ENCODE data around the gene CD44. TPM values are rescaled to one million over a fixed set of nuclear protein-coding genes. Genes with fewer than 3 reads are reported as not detected.

Gene CD44
- polyA plus RNA-seq, 1 donor from 2014 or later: 0.77 TPM

DNA sequence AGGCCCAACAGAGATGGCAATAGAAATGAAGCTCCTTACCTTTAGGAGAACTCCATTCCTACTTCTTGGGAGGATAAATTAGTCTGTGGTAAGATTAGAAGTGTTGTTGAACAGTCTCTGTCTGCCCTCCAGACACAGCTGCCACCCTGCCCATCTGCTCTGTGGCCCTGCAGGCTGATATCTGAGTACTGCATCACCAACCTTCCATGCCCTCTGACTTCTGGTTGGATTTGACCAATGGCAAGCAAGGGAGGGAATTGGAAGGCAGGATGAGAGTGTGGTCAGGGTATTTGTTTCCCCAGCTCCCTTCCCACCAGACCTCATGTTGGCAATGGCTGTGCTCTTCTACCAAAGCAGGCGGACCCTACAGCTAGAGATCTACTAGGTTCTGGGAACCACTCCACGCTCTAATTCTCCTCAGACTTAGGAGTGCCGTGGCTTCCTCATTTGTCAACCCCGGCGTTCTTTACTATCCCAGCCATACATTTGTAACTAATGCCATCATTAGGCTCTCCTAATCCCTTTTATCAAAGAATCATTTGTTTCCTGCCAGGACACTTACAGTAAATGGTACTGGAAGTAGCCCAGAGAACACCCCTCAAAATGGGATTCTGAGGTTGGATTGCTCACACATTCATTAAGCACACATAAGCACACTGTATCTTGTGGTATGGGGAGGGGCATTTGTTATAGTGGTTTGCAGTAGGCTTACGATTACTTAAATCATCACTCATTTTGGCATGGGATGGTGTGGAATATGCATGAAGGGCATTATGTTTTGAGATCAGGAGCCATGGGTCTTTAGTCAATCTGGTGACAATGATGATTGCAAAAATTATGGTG is 35.4 kb upstream of the CD44 start:
- Histone ChIP-seq H3K79me2 (replicated peaks; ENCODE audit: insufficient read depth, low read length) (no peaks in the 10 kb centered on the region), H3K9me2 (ENCODE audit: insufficient read depth, low read length) (no peaks in the 10 kb centered on the region), H3K4me2 (ENCODE audit: low read length) (no peak overlapping the region), H3K4me3 (ENCODE audit: low read length) (no peak overlapping the region), H3K27ac (ENCODE audit: low read length) (no peak overlapping the region), H3F3A (ENCODE audit: insufficient read depth, low read length, poor library complexity, severe bottlenecking) (no peaks in the 10 kb centered on the region), H3K9me3 (ENCODE audit: low read length) (no peaks in the 10 kb centered on the region), H3K27me3 (ENCODE audit: insufficient read depth, low read depth, low read length) (no peaks in the 10 kb centered on the region), H4K20me1 (ENCODE audit: insufficient read depth) (no peaks in the 10 kb centered on the region), H3K36me3 (ENCODE audit: insufficient read depth, low read length) (no peaks in the 10 kb centered on the region), H3K9ac (ENCODE audit: low read length) (no peak overlapping the region), H2AFZ (ENCODE audit: low read depth, low read length) (no peak overlapping the region)
- TF ChIP-seq MXI1 (conservative IDR thresholded peaks at IDR 0.05; ENCODE audit: poor library complexity, severe bottlenecking): no peak
- no peak for TF ChIP-seq TAF1 (IDR thresholded peaks at IDR 0.05; ENCODE audit: low read depth)
- no peak for TF ChIP-seq EZH2 (IDR thresholded peaks at IDR 0.05; ENCODE audit: borderline replicate concordance, insufficient read depth, low read length, poor library complexity, severe bottlenecking)
- TF ChIP-seq RAD21 (conservative IDR thresholded peaks at IDR 0.05): no peak
- TF ChIP-seq, protein P1, sequence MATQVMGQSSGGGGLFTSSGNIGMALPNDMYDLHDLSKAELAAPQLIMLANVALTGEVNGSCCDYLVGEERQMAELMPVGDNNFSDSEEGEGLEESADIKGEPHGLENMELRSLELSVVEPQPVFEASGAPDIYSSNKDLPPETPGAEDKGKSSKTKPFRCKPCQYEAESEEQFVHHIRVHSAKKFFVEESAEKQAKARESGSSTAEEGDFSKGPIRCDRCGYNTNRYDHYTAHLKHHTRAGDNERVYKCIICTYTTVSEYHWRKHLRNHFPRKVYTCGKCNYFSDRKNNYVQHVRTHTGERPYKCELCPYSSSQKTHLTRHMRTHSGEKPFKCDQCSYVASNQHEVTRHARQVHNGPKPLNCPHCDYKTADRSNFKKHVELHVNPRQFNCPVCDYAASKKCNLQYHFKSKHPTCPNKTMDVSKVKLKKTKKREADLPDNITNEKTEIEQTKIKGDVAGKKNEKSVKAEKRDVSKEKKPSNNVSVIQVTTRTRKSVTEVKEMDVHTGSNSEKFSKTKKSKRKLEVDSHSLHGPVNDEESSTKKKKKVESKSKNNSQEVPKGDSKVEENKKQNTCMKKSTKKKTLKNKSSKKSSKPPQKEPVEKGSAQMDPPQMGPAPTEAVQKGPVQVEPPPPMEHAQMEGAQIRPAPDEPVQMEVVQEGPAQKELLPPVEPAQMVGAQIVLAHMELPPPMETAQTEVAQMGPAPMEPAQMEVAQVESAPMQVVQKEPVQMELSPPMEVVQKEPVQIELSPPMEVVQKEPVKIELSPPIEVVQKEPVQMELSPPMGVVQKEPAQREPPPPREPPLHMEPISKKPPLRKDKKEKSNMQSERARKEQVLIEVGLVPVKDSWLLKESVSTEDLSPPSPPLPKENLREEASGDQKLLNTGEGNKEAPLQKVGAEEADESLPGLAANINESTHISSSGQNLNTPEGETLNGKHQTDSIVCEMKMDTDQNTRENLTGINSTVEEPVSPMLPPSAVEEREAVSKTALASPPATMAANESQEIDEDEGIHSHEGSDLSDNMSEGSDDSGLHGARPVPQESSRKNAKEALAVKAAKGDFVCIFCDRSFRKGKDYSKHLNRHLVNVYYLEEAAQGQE (IDR thresholded peaks at IDR 0.05; ENCODE audit: borderline replicate concordance): no peak
- TF ChIP-seq SMC3 (conservative IDR thresholded peaks at IDR 0.05; ENCODE audit: poor library complexity): no peak
- TF ChIP-seq POLR2AphosphoS5 (IDR thresholded peaks at IDR 0.05): no peak
- no peak for TF ChIP-seq EP300 (conservative IDR thresholded peaks at IDR 0.05; ENCODE audit: poor library complexity, severe bottlenecking)
- TF ChIP-seq, protein P2, sequence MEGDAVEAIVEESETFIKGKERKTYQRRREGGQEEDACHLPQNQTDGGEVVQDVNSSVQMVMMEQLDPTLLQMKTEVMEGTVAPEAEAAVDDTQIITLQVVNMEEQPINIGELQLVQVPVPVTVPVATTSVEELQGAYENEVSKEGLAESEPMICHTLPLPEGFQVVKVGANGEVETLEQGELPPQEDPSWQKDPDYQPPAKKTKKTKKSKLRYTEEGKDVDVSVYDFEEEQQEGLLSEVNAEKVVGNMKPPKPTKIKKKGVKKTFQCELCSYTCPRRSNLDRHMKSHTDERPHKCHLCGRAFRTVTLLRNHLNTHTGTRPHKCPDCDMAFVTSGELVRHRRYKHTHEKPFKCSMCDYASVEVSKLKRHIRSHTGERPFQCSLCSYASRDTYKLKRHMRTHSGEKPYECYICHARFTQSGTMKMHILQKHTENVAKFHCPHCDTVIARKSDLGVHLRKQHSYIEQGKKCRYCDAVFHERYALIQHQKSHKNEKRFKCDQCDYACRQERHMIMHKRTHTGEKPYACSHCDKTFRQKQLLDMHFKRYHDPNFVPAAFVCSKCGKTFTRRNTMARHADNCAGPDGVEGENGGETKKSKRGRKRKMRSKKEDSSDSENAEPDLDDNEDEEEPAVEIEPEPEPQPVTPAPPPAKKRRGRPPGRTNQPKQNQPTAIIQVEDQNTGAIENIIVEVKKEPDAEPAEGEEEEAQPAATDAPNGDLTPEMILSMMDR (IDR thresholded peaks at IDR 0.05; ENCODE audit: poor library complexity, severe bottlenecking): no peak

DNA sequence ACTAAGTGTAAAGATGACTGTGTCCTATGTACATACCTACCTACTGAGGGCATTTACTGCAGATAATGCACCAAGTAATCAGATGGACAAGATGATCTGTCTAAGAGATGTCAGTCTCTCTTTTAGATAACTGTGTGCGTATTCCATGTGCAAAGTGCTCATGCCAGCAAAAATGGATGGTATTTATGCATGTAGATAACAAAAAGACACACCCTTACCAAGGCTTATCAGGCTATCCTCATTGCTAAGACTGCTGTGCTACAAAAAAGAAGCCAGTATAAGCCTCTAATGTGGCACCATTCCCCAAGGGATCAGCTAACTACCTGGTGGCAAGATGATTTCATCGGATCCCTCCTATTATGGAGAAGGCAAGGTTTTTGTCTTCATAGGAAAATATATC is 34.3 kb upstream of the CD44 start:
- Histone ChIP-seq H3K36me3 (ENCODE audit: insufficient read depth, low read length) (no peaks in the 10 kb centered on the region), H3K4me2 (ENCODE audit: low read length) (no peak overlapping the region), H3K4me3 (ENCODE audit: low read length) (no peak overlapping the region), H3K27ac (ENCODE audit: low read length) (no peak overlapping the region), H4K20me1 (ENCODE audit: insufficient read depth) (no peaks in the 10 kb centered on the region), H3K9ac (ENCODE audit: low read length) (no peak overlapping the region), H3F3A (ENCODE audit: insufficient read depth, low read length, poor library complexity, severe bottlenecking) (no peaks in the 10 kb centered on the region), H3K79me2 (replicated peaks; ENCODE audit: insufficient read depth, low read length) (no peaks in the 10 kb centered on the region), H3K27me3 (ENCODE audit: insufficient read depth, low read depth, low read length) (no peaks in the 10 kb centered on the region), H2AFZ (ENCODE audit: low read depth, low read length) (no peak overlapping the region), H3K9me3 (ENCODE audit: low read length) (no peaks in the 10 kb centered on the region), H3K9me2 (ENCODE audit: insufficient read depth, low read length) (no peaks in the 10 kb centered on the region)
- TF ChIP-seq RAD21 (conservative IDR thresholded peaks at IDR 0.05): no peak
